Neuronal stem cell (in vitro differentiated cells): ENCODE data around the gene CMAS.
"Not testable (repeated sequence)": the region's sequence is repeated elsewhere in the genome, so short reads cannot be mapped to it uniquely, and the experiment has no call there.

ENCODE experiments used
- DNase-seq: peaks from one replicate; pipeline ENCODE4 v3.0.0-alpha.2; 2013; ENCODE audit warnings: low spot score
- H2AFZ ChIP-seq: one replicate; pipeline ENCODE4 v1.6.1; 2013; ENCODE audit warnings: mild to moderate bottlenecking, low read length, inconsistent platforms
- H2AK5ac ChIP-seq: 2 replicates; pipeline ENCODE4 v1.6.1; 2013; ENCODE audit warnings: low read depth, mild to moderate bottlenecking, inconsistent platforms, low read length, moderate library complexity, mixed read lengths
- H2BK120ac ChIP-seq: 2 replicates; pipeline ENCODE4 v1.6.1; 2013; ENCODE audit warnings: low read depth, mild to moderate bottlenecking, inconsistent platforms, low read length, moderate library complexity, mixed read lengths
- H2BK12ac ChIP-seq: one replicate; pipeline ENCODE4 v1.6.1; 2013; ENCODE audit warnings: low read length, inconsistent platforms
- H2BK15ac ChIP-seq: 2 replicates; pipeline ENCODE4 v1.6.1; 2013; ENCODE audit warnings: mild to moderate bottlenecking, low read length, inconsistent platforms, mixed read lengths
- H2BK5ac ChIP-seq: one replicate; pipeline ENCODE4 v1.6.1; 2013; ENCODE audit warnings: inconsistent platforms, mild to moderate bottlenecking, low read length, moderate library complexity
- H3K14ac ChIP-seq: one replicate; pipeline ENCODE4 v1.6.1; 2013; ENCODE audit warnings: low read length, inconsistent platforms
- H3K18ac ChIP-seq: 2 replicates; pipeline ENCODE4 v1.6.1; 2013; ENCODE audit warnings: low read length, inconsistent platforms
- H3K23ac ChIP-seq: 2 replicates; pipeline ENCODE4 v1.6.1; 2013; ENCODE audit warnings: low read depth, mild to moderate bottlenecking, mixed read lengths, low read length, inconsistent platforms; ENCODE audit not compliant: poor library complexity
- H3K27ac ChIP-seq: replicated peaks from 3 replicates; pipeline ENCODE4 v1.5.1; 2013; ENCODE audit warnings: low read length, inconsistent platforms
- H3K27me3 ChIP-seq, 3 experiments: 2 replicates each; pipeline ENCODE4 v1.6.1; 2013; ENCODE audit warnings: low read length in 3 of 3, mild to moderate bottlenecking in 2 of 3, inconsistent platforms in 1 of 3, low read depth in 1 of 3, mixed read lengths in 1 of 3, moderate library complexity in 1 of 3; ENCODE audit not compliant: control insufficient read depth in 3 of 3, insufficient read depth in 3 of 3
- H3K36me3 ChIP-seq, 2 donors: replicated peaks in 1 of 2; 2 replicates each; pipeline ENCODE4 v1.6.1; 2013; ENCODE audit warnings: low read length in 2 of 2; ENCODE audit not compliant: control insufficient read depth in 2 of 2, insufficient read depth in 2 of 2
- H3K4ac ChIP-seq: 2 replicates; pipeline ENCODE4 v1.6.1; 2013; ENCODE audit warnings: inconsistent platforms, mild to moderate bottlenecking, low read length, moderate library complexity
- H3K4me1 ChIP-seq, 2 donors: 1 replicate in 1 of 2; 2 replicates in 1 of 2; pipeline ENCODE4 v1.6.1; 2013; ENCODE audit warnings: low read length in 2 of 2, low read depth in 1 of 2; ENCODE audit not compliant: control insufficient read depth in 2 of 2, insufficient read depth in 1 of 2
- H3K4me2 ChIP-seq: one replicate; pipeline ENCODE4 v1.6.1; 2013; ENCODE audit warnings: mild to moderate bottlenecking, low read length, inconsistent platforms; ENCODE audit not compliant: insufficient read depth, poor library complexity, severe bottlenecking
- H3K4me3 ChIP-seq, 2 donors: 2 replicates each; pipeline ENCODE4 v1.5.1; 2013; ENCODE audit warnings: low read length in 2 of 2, mild to moderate bottlenecking in 2 of 2, inconsistent platforms in 1 of 2, moderate library complexity in 1 of 2
- H3K79me1 ChIP-seq: one replicate; pipeline ENCODE4 v1.6.1; 2013; ENCODE audit warnings: low read depth, mild to moderate bottlenecking, inconsistent platforms, low read length, moderate library complexity
- H3K9ac ChIP-seq: one replicate; pipeline ENCODE4 v1.6.1; 2013; ENCODE audit warnings: mild to moderate bottlenecking, low read depth, low read length, inconsistent platforms; ENCODE audit not compliant: poor library complexity
- H3K9me3 ChIP-seq, 2 donors: replicated peaks in 1 of 2; 2 replicates each; pipeline versions ENCODE3 to v1.6.1; 2013; ENCODE audit warnings: low read length in 2 of 2, mild to moderate bottlenecking in 2 of 2, inconsistent platforms in 1 of 2, low read depth in 1 of 2, mixed read lengths in 1 of 2, moderate library complexity in 1 of 2; ENCODE audit not compliant: control insufficient read depth in 2 of 2, insufficient read depth in 1 of 2
- H4K8ac ChIP-seq: one replicate; pipeline ENCODE4 v1.6.1; 2013; ENCODE audit warnings: low read depth, mild to moderate bottlenecking, inconsistent platforms, low read length, moderate library complexity
- H4K91ac ChIP-seq: one replicate; pipeline ENCODE4 v1.6.1; 2013; ENCODE audit warnings: low read length, low read depth, mild to moderate bottlenecking, inconsistent platforms; ENCODE audit not compliant: poor library complexity
- WGBS, 2 donors: extraction: QIAGEN DNeasy Blood & Tissue Kit; methylation state at CpG; one replicate each; pipeline ENCODE4 v1.1.7; 2013; ENCODE audit warnings: missing lambda C conversion rate in 2 of 2, mixed read lengths in 1 of 2; ENCODE audit not compliant: insufficient read length in 2 of 2, insufficient replicate concordance in 1 of 2; ENCODE audit errors: extremely low coverage in 2 of 2; 5-methylcytosine and 5-hydroxymethylcytosine counted together

The CMAS gene

GRCh38 chr12:22016982-22017381 is 29.0 kb upstream of the CMAS start:
- Histone ChIP-seq H3K4ac (no peak overlapping the region), H3K79me1 (no peaks in the 10 kb centered on the region), H3K36me3 (no peaks in the 10 kb centered on the region), H2BK120ac (no peak overlapping the region), H2BK15ac (no peak overlapping the region), H2AK5ac (no peak overlapping the region), H3K9ac (no peak overlapping the region), H3K4me2 (no peak overlapping the region), H2BK5ac (no peak overlapping the region), H4K91ac (no peak overlapping the region), H3K23ac (no peak overlapping the region), H2AFZ (no peak overlapping the region), H3K27ac (no peak overlapping the region), H3K4me1 (no peaks in the 10 kb centered on the region), H4K8ac (no peak overlapping the region), H3K4me3 (no peak overlapping the region), H2BK12ac (no peak overlapping the region), H3K14ac (no peak overlapping the region), H3K9me3 (no peaks in the 10 kb centered on the region), H3K18ac (no peak overlapping the region), H3K27me3 (no peaks in the 10 kb centered on the region)
- DNase-seq, result no peak

- Histone ChIP-seq H2BK120ac (no peak overlapping the region), H3K27me3 (no peaks in the 10 kb centered on the region), H3K36me3 (no peaks in the 10 kb centered on the region), H3K4ac (no peak overlapping the region), H3K9me3 (peaks cover 0 to 12% of the 10 kb centered on the region in 2 donors), H2BK12ac (no peak overlapping the region), H2BK5ac (no peak overlapping the region), H3K4me3 (no peak overlapping the region), H3K18ac (no peak overlapping the region), H3K4me1 (no peaks in the 10 kb centered on the region), H2BK15ac (no peak overlapping the region), H3K23ac (no peak overlapping the region), H2AK5ac (no peak overlapping the region), H4K91ac (no peak overlapping the region), H3K14ac (no peak overlapping the region), H3K9ac (no peak overlapping the region), H3K79me1 (no peaks in the 10 kb centered on the region), H2AFZ (no peak overlapping the region), H4K8ac (no peak overlapping the region), H3K27ac (no peak overlapping the region), H3K4me2 (no peak overlapping the region)
- DNase-seq, result no peak
- no CpG with 5 or more reads among the region's 6 CpGs for WGBS, 2 donors
Measured at GRCh38 chr12:22018860-22019259, 27.2 kb upstream of the CMAS start.

- peaks cover 0 to 19% of the 10 kb centered on the region in 2 donors for H3K9me3 ChIP-seq
- not testable (repeated sequence) for H2BK15ac ChIP-seq, H3K36me3 ChIP-seq, H2AK5ac ChIP-seq, H2BK12ac ChIP-seq, H4K8ac ChIP-seq, H3K18ac ChIP-seq, H2BK120ac ChIP-seq, H3K4ac ChIP-seq, H3K27ac ChIP-seq, H3K14ac ChIP-seq, H4K91ac ChIP-seq, H3K4me1 ChIP-seq, H3K23ac ChIP-seq, H3K9ac ChIP-seq, H2AFZ ChIP-seq, H3K4me2 ChIP-seq, H2BK5ac ChIP-seq, H3K4me3 ChIP-seq, DNase-seq, H3K27me3 ChIP-seq, H3K79me1 ChIP-seq
Measured at GRCh38 chr12:22023489-22023888, 22.5 kb upstream of the CMAS start.

GRCh38 chr12:22029491-22029890 is 16.5 kb upstream of the CMAS start:
- peaks cover 0 to under 1% of the 10 kb centered on the region in 2 donors for H3K9me3 ChIP-seq
- no peaks in the 10 kb centered on the region for H3K4me1 ChIP-seq
- WGBS, 2 donors, result no CpG with 5 or more reads among the region's 2 CpGs
- no peak overlapping the region for H2BK12ac ChIP-seq
- no peak overlapping the region for H2BK5ac ChIP-seq
- no peak overlapping the region for H3K23ac ChIP-seq
- H3K27me3 ChIP-seq, result no peaks in the 10 kb centered on the region
- H3K36me3 ChIP-seq, result no peaks in the 10 kb centered on the region
- no peak overlapping the region for H3K4me2 ChIP-seq
- no peak overlapping the region for H3K27ac ChIP-seq
- no peak overlapping the region for H3K4me3 ChIP-seq
- H3K18ac ChIP-seq, result no peak overlapping the region
- no peaks in the 10 kb centered on the region for H3K79me1 ChIP-seq
- DNase-seq, result no peak
- no peak overlapping the region for H2AFZ ChIP-seq
- H3K9ac ChIP-seq, result no peak overlapping the region
- H3K4ac ChIP-seq, result no peak overlapping the region
- H2BK15ac ChIP-seq, result no peak overlapping the region
- H3K14ac ChIP-seq, result no peak overlapping the region
- no peak overlapping the region for H4K91ac ChIP-seq
- no peak overlapping the region for H4K8ac ChIP-seq
- H2AK5ac ChIP-seq, result no peak overlapping the region
- no peak overlapping the region for H2BK120ac ChIP-seq
